ENCODE measurements around the gene ASMTL. TPM values are rescaled to one million over a fixed set of nuclear protein-coding genes. Genes with fewer than 3 reads are reported as not detected.

Gene ASMTL
- total and polyA plus RNA-seq, 2 experiments from 2014 or later = 36.5 to 43.8 TPM

GRCh38 chrX:1420371-1420770 lies 32.3 kb downstream of the ASMTL start:
- DNase-seq (ENCODE audit: low read depth in 1 of 2, low spot score in 1 of 2) = no peak
- Histone ChIP-seq H3K4me3 (no peak overlapping the region), H3K4me1 (ENCODE audit: low read depth) (no peaks in the 10 kb centered on the region), H3K27ac (peak overlapping the region; percentile 66), H3K27me3 (no peaks in the 10 kb centered on the region), H3K9me3 (ENCODE audit: low read depth) (no peaks in the 10 kb centered on the region), H3K36me3 (no peaks in the 10 kb centered on the region)
- TF ChIP-seq CTCF (IDR thresholded peaks at IDR 0.05; ENCODE audit: low read depth, low read length) = no peak

DNA sequence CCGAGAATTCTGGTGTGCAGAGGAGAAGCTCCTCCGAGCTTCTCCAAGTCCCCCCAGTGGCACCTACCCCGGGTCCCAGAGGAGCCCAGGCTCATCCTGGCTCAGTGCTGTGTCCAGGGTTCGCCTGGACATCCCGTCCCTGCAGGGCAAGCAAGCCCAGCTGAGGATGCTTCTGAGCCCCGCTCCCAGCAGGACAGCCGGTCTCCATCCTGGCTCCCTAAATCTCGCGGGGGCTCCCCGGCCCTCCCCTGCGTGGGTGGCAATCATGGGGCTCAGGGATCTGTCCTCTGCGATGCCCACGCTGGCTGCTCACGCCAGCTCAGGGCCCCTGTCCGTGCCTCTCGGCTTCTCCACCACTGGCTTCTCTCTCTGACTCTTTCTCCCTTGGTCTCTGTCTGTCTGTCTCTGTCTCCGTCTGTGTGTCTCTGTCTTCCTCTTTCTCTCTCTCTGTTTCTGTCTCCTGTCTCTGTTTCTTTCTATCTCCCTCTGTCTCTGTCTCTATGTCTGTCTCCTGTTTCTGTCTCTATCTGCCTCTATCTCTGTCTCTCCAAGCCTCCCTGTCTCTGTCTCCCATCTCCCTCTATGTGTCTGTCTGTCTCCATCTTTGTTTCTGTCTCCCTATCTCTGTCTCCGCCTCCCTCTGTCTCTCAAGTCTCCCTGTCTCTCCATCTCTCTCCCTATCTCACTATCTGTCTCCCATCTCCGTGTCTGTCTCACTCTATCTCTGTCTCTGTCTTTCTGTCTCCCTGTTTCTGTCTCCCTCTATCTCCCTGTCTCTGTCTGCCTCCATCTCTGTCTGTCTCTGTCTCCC lies 33.0 kb downstream of the ASMTL start:
- no peak for DNase-seq (ENCODE audit: low read depth in 1 of 2, low spot score in 1 of 2)
- TF ChIP-seq CTCF (IDR thresholded peaks at IDR 0.05; ENCODE audit: low read depth, low read length) = no peak
- no peak overlapping the region for H3K4me3 ChIP-seq
- H3K4me1 ChIP-seq (ENCODE audit: low read depth) = no peaks in the 10 kb centered on the region
- H3K27me3 ChIP-seq = no peaks in the 10 kb centered on the region
- H3K9me3 ChIP-seq (ENCODE audit: low read depth) = no peaks in the 10 kb centered on the region
- no peak overlapping the region for H3K27ac ChIP-seq
- no peaks in the 10 kb centered on the region for H3K36me3 ChIP-seq

DNA sequence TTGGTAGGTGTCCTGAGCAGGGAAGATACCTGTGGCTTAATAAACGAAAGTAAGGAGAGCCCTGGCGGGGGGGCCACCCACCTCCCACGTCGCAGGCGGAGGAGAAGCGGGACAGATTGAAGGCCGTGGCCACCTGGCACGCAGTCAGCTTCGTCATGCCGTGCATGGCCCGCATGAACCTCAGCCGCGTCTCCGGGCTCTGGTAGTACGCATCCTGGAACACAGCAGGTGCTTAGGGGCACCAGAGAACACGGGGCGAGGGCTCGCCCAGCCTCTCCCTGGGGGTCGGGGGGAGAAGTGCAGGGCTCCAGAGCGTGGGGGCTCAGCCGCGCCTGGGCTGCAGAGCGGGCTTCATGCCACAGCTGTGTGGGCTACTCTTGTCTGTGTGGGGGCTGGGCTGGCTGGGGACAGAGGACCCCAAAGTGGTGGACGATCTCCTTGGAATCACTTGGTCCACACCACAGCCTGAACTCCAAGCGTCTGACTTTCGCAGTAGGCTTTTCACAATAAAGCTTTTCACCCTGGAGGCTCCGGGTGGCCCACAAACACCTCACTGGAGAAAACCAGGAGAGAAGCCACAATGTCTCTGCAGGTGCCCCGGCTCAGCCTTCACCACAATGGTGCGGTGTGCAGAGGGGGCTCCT lies 33.7 kb downstream of the ASMTL start:
- H3K27ac ChIP-seq = no peak overlapping the region
- H3K9me3 ChIP-seq (ENCODE audit: low read depth) = no peaks in the 10 kb centered on the region
- H3K4me1 ChIP-seq (ENCODE audit: low read depth) = no peaks in the 10 kb centered on the region
- no peak overlapping the region for H3K4me3 ChIP-seq
- H3K36me3 ChIP-seq = peaks cover 2% of the 10 kb centered on the region
- TF ChIP-seq CTCF (IDR thresholded peaks at IDR 0.05; ENCODE audit: low read depth, low read length) = no peak
- H3K27me3 ChIP-seq = no peaks in the 10 kb centered on the region
- DNase-seq (ENCODE audit: low read depth in 1 of 2, low spot score in 1 of 2) = no peak

DNA sequence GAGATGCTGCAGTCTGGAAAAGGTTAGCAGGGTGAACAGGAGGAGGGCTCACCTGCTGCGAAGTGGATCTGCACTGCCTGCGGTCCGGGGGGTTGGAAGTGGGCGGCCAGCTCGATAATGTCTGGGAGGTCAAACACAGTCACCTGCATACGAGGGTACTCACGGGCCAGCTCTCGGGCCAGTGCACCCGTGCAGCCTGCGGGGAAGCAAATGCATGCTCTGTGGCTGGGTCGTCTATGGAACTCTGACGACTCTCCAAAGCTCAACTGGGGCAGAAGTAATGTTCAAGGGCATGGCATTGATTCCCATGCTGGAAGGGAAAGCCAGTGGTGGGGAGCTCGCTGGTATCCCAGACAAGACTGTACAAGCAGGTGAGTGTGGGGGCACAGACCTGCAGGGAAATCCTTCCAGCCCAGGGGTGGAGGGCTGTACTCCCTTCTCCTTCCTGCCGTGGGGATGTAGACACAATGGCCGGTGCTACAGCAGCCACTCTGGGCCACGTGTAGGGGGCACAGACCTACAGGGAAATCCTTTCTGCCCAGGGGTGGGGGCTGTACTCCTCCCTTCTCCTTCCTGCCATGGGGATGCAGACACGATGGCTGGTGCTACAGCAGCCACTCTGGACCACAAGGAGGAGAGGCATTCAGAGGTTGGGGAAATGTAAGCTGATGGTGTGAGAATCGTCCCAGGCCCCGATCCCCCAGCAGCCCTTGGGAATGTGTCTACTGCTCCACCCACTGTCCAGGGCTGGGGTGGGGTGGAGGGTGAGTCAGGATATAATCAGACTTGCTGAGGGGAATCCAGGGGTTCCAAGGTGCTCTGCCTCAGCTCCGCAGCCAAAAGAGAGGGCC lies 34.6 kb downstream of the ASMTL start:
- Histone ChIP-seq H3K4me3 (no peak overlapping the region), H3K27ac (no peak overlapping the region), H3K27me3 (no peaks in the 10 kb centered on the region), H3K9me3 (ENCODE audit: low read depth) (no peaks in the 10 kb centered on the region), H3K36me3 (peaks cover 5% of the 10 kb centered on the region), H3K4me1 (ENCODE audit: low read depth) (no peaks in the 10 kb centered on the region)
- no peak for TF ChIP-seq CTCF (IDR thresholded peaks at IDR 0.05; ENCODE audit: low read depth, low read length)
- DNase-seq (ENCODE audit: low read depth in 1 of 2, low spot score in 1 of 2) = no peak

DNA sequence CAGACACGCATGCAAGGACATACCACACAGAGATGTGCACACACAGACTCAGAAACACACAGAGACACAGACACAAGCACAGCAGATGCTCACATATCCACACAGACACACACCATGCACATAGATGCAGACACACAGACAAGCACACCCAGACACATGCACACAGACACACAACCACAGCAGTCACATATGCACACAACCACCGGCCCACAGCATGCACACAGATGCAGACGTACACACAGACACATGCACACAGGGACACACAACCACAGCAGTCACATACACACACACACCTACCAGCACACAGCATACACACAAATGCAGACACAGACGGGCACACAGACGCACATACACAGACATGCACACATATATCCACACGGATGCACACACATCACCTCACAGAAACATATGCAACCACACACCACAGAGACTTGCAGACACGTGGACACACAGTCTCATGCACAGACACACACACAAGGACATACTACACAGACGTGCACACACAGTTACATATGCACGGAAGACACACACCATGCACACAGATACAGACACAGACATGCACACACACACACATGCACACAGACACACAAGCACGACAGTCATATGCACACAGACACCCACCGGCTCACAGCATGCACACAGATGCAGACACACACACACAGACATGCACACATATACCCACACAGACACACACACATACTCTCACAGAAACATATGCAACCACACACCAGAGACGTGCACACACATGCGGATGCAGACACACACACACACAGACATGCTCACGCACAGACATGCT lies 35.5 kb downstream of the ASMTL start:
- Histone ChIP-seq H3K9me3 (ENCODE audit: low read depth) (no peaks in the 10 kb centered on the region), H3K27ac (no peak overlapping the region), H3K27me3 (no peaks in the 10 kb centered on the region), H3K4me1 (ENCODE audit: low read depth) (no peaks in the 10 kb centered on the region), H3K4me3 (no peak overlapping the region), H3K36me3 (peaks cover 10% of the 10 kb centered on the region)
- TF ChIP-seq CTCF (IDR thresholded peaks at IDR 0.05; ENCODE audit: low read depth, low read length) = no peak
- DNase-seq (ENCODE audit: low read depth in 1 of 2, low spot score in 1 of 2) = no peak

Measured in cardiac muscle cell (in vitro differentiated cells and primary cell).